ENCODE data around the gene OAS3.

The OAS3 gene

GRCh38 chr12:113016796-113017195 is 78.5 kb downstream of the OAS3 start:
- DNase-seq (ENCODE audit: low spot score): no peak

GRCh38 chr12:113019025-113019424 is 80.8 kb downstream of the OAS3 start:
- no peak for DNase-seq (ENCODE audit: low spot score)

GRCh38 chr12:113021500-113021899 is 83.2 kb downstream of the OAS3 start:
- DNase-seq (ENCODE audit: low spot score): no peak

Data from SK-N-DZ (cell line).